ENCODE data around the gene OR2F1.

- TF ChIP-seq CTCF (IDR thresholded peaks at IDR 0.05) (no peak), ZFX (IDR thresholded peaks at IDR 0.05; ENCODE audit: borderline replicate concordance) (no peak)
Observed at GRCh38 chr7:144006692-144007042, 52.0 kb downstream of the OR2F1 start.
